SK-N-SH treated with all-trans-retinoic acid at 6 μM for 48 hours (cell line): Measurements from ENCODE around the gene SLITRK2.

Experiments used
- ATAC-seq: fragments of 200-7000 bp; cut with Tn5 transposase; 3 replicates; pipeline ENCODE4 v1.9.1; 2020; ENCODE audit warnings: mild to moderate bottlenecking, moderate library complexity
- ARNTL ChIP-seq: fragments of 450-650 bp; formaldehyde crosslinking; IDR thresholded peaks from 2 replicates; pipeline ENCODE4 v1.5.0; 2020; ENCODE audit warnings: low read depth, mild to moderate bottlenecking, moderate library complexity, borderline replicate concordance
- BACH2 ChIP-seq: fragments of 250-450 bp; sonication (Bioruptor Pico); IDR thresholded peaks from 2 replicates; pipeline ENCODE4 v1.9.0; 2021; ENCODE audit warnings: mild to moderate bottlenecking, borderline replicate concordance
- CSDC2 ChIP-seq: fragments of 250-450 bp; sonication (Bioruptor Pico); IDR thresholded peaks from 2 replicates; pipeline ENCODE4 v1.5.0; 2020; ENCODE audit warnings: mild to moderate bottlenecking, moderate library complexity
- ISL1 ChIP-seq: fragments of 250-450 bp; sonication (Bioruptor Pico); IDR thresholded peaks from 2 replicates; pipeline ENCODE4 v2.1.2; 2022; ENCODE audit warnings: mild to moderate bottlenecking, moderate library complexity
- OSR1 ChIP-seq: fragments of 250-450 bp; sonication (Bioruptor Pico); IDR thresholded peaks from 2 replicates; pipeline ENCODE4 v1.8.0; 2022; ENCODE audit warnings: moderate library complexity, mild to moderate bottlenecking, inconsistent platforms
- PPARA ChIP-seq: fragments of 250-450 bp; sonication (Bioruptor Pico); IDR thresholded peaks from 2 replicates; pipeline ENCODE4 v1.5.0; 2020; ENCODE audit warnings: mild to moderate bottlenecking, borderline replicate concordance
- RARB ChIP-seq: fragments of 250-450 bp; sonication (Bioruptor Pico); IDR thresholded peaks from 2 replicates; pipeline ENCODE4 v1.8.0; 2021; ENCODE audit warnings: mild to moderate bottlenecking, moderate library complexity
- SNAI2 ChIP-seq: fragments of 250-450 bp; sonication (Bioruptor Pico); IDR thresholded peaks from 2 replicates; pipeline ENCODE4 v1.5.0; 2020; ENCODE audit warnings: mild to moderate bottlenecking, moderate library complexity
- TCF4 ChIP-seq: fragments of 250-450 bp; sonication (Bioruptor Pico); IDR thresholded peaks from 2 replicates; pipeline ENCODE4 v1.8.0; 2021; ENCODE audit warnings: mild to moderate bottlenecking, moderate library complexity, borderline replicate concordance
- ZC3H10 ChIP-seq: fragments of 250-450 bp; sonication (Bioruptor Pico); IDR thresholded peaks from 2 replicates; pipeline ENCODE4 v1.5.1; 2021; ENCODE audit warnings: mild to moderate bottlenecking, moderate library complexity
- ZFP3 ChIP-seq: fragments of 250-450 bp; sonication (Bioruptor Pico); IDR thresholded peaks from 2 replicates; pipeline ENCODE4 v1.5.0; 2020; ENCODE audit warnings: mild to moderate bottlenecking, moderate library complexity
- ZFP30 ChIP-seq: fragments of 450-650 bp; formaldehyde crosslinking; IDR thresholded peaks from 2 replicates; pipeline ENCODE4 v1.5.0; 2022; ENCODE audit warnings: mild to moderate bottlenecking, moderate library complexity
- ZNF565 ChIP-seq: fragments of 450-650 bp; formaldehyde crosslinking; conservative IDR thresholded peaks from 2 replicates; pipeline ENCODE4 v1.5.0; 2020; ENCODE audit warnings: low read depth, mild to moderate bottlenecking, moderate library complexity
- ZNF70 ChIP-seq: fragments of 450-650 bp; formaldehyde crosslinking; IDR thresholded peaks from 2 replicates; pipeline ENCODE4 v1.5.0; 2020; ENCODE audit warnings: mild to moderate bottlenecking, moderate library complexity
- TF ChIP-seq, protein P1 (sequence below): fragments of 250-450 bp; sonication (Bioruptor Pico); IDR thresholded peaks from 2 replicates; pipeline ENCODE4 v1.5.0; 2020; ENCODE audit warnings: mild to moderate bottlenecking, moderate library complexity
- TF ChIP-seq, protein P2 (sequence below): fragments of 250-450 bp; sonication (Bioruptor Pico); IDR thresholded peaks from 2 replicates; pipeline ENCODE4 v1.8.0; 2020; ENCODE audit warnings: mild to moderate bottlenecking, moderate library complexity, borderline replicate concordance
- TF ChIP-seq, protein P3 (sequence below): fragments of 250-450 bp; sonication (Bioruptor Pico); IDR thresholded peaks from 2 replicates; pipeline ENCODE4 v1.8.0; 2021; ENCODE audit warnings: low read depth, mild to moderate bottlenecking, moderate library complexity, borderline replicate concordance
- TF ChIP-seq, protein P4 (sequence below): fragments of 250-450 bp; sonication (Bioruptor Pico); IDR thresholded peaks from 2 replicates; pipeline ENCODE4 v1.5.1; 2020; ENCODE audit warnings: low read depth, mild to moderate bottlenecking, moderate library complexity
- TF ChIP-seq, protein P5 (sequence below): fragments of 250-450 bp; sonication (Bioruptor Pico); IDR thresholded peaks from 2 replicates; pipeline ENCODE4 v1.5.1; 2021; ENCODE audit warnings: mild to moderate bottlenecking, moderate library complexity

Gene SLITRK2

DNA sequence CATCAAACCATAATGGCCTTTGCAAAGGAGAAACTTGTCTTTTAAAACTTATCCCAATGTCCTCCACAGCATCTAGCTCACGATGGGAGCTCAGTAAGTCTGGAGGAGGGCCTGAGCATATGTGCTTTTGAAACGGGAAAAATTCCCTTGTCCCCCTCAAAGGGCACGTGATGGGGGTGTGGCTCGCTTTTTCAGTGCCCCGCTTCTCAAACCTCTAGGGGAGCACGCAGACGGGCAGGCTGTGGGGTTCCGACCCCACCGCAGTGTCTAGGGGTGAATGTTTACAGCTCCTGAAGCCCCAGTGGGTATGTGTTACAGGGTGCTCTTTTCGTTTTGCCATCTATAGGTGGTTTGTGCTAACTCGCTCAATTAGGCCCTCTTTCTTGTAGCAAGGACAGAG, 31.2 kb downstream of the SLITRK2 start:
- no peak for ATAC-seq
- TF ChIP-seq OSR1 (CRISPR knock-in tag) = no peak
- TF ChIP-seq BACH2 (CRISPR knock-in tag) = no peak
- TF ChIP-seq, protein P1, sequence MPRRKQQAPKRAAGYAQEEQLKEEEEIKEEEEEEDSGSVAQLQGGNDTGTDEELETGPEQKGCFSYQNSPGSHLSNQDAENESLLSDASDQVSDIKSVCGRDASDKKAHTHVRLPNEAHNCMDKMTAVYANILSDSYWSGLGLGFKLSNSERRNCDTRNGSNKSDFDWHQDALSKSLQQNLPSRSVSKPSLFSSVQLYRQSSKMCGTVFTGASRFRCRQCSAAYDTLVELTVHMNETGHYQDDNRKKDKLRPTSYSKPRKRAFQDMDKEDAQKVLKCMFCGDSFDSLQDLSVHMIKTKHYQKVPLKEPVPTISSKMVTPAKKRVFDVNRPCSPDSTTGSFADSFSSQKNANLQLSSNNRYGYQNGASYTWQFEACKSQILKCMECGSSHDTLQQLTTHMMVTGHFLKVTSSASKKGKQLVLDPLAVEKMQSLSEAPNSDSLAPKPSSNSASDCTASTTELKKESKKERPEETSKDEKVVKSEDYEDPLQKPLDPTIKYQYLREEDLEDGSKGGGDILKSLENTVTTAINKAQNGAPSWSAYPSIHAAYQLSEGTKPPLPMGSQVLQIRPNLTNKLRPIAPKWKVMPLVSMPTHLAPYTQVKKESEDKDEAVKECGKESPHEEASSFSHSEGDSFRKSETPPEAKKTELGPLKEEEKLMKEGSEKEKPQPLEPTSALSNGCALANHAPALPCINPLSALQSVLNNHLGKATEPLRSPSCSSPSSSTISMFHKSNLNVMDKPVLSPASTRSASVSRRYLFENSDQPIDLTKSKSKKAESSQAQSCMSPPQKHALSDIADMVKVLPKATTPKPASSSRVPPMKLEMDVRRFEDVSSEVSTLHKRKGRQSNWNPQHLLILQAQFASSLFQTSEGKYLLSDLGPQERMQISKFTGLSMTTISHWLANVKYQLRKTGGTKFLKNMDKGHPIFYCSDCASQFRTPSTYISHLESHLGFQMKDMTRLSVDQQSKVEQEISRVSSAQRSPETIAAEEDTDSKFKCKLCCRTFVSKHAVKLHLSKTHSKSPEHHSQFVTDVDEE (CRISPR knock-in tag) = no peak
- no peak for TF ChIP-seq ISL1
- no peak for TF ChIP-seq ZFP3 (CRISPR knock-in tag)
- TF ChIP-seq ZC3H10 (CRISPR knock-in tag) = no peak
- no peak for TF ChIP-seq SNAI2 (CRISPR knock-in tag)
- TF ChIP-seq, protein P2, sequence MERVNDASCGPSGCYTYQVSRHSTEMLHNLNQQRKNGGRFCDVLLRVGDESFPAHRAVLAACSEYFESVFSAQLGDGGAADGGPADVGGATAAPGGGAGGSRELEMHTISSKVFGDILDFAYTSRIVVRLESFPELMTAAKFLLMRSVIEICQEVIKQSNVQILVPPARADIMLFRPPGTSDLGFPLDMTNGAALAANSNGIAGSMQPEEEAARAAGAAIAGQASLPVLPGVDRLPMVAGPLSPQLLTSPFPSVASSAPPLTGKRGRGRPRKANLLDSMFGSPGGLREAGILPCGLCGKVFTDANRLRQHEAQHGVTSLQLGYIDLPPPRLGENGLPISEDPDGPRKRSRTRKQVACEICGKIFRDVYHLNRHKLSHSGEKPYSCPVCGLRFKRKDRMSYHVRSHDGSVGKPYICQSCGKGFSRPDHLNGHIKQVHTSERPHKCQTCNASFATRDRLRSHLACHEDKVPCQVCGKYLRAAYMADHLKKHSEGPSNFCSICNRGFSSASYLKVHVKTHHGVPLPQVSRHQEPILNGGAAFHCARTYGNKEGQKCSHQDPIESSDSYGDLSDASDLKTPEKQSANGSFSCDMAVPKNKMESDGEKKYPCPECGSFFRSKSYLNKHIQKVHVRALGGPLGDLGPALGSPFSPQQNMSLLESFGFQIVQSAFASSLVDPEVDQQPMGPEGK (CRISPR knock-in tag) = no peak
- TF ChIP-seq, protein P3, sequence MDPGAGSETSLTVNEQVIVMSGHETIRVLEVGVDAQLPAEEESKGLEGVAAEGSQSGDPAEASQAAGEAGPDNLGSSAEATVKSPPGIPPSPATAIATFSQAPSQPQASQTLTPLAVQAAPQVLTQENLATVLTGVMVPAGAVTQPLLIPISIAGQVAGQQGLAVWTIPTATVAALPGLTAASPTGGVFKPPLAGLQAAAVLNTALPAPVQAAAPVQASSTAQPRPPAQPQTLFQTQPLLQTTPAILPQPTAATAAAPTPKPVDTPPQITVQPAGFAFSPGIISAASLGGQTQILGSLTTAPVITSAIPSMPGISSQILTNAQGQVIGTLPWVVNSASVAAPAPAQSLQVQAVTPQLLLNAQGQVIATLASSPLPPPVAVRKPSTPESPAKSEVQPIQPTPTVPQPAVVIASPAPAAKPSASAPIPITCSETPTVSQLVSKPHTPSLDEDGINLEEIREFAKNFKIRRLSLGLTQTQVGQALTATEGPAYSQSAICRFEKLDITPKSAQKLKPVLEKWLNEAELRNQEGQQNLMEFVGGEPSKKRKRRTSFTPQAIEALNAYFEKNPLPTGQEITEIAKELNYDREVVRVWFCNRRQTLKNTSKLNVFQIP (CRISPR knock-in tag) = no peak
- no peak for TF ChIP-seq RARB
- TF ChIP-seq CSDC2 (CRISPR knock-in tag) = no peak
- no peak for TF ChIP-seq ZNF565 (CRISPR knock-in tag)
- no peak for TF ChIP-seq TCF4
- TF ChIP-seq PPARA = no peak
- no peak for TF ChIP-seq ZFP30 (CRISPR knock-in tag)
- no peak for TF ChIP-seq ARNTL

DNA sequence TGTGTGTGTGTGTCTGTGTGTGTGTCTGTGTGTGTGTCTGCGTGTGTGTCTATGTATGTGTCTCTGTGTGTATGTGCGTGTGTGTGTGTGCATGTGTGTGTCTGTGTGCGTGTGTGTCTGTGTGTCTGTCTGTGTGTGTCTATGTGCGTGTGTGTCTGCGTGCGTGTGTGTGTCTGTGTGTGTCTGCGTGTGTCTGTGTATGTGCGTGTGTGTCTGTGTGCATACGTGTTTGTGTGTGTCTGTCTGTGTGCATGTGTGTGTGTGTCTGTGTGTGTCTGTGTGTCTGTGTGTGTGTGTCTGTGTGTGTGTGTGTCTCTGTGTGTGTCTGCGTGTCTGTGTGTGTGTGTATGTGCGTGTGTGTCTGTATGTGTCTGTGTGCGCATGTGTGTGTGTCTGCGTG, 35.6 kb downstream of the SLITRK2 start:
- ATAC-seq = no peak
- TF ChIP-seq ZFP3 (CRISPR knock-in tag) (no peak), ZNF565 (CRISPR knock-in tag) (no peak), PPARA (no peak), OSR1 (CRISPR knock-in tag) (no peak), ZC3H10 (CRISPR knock-in tag) (no peak), ZNF70 (CRISPR knock-in tag) (no peak), CSDC2 (CRISPR knock-in tag) (no peak)
- TF ChIP-seq, protein P4, sequence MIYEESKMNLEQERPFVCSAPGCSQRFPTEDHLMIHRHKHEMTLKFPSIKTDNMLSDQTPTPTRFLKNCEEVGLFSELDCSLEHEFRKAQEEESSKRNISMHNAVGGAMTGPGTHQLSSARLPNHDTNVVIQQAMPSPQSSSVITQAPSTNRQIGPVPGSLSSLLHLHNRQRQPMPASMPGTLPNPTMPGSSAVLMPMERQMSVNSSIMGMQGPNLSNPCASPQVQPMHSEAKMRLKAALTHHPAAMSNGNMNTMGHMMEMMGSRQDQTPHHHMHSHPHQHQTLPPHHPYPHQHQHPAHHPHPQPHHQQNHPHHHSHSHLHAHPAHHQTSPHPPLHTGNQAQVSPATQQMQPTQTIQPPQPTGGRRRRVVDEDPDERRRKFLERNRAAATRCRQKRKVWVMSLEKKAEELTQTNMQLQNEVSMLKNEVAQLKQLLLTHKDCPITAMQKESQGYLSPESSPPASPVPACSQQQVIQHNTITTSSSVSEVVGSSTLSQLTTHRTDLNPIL (CRISPR knock-in tag) = no peak
- TF ChIP-seq, protein P2 (CRISPR knock-in tag) = no peak
- TF ChIP-seq, protein P5, sequence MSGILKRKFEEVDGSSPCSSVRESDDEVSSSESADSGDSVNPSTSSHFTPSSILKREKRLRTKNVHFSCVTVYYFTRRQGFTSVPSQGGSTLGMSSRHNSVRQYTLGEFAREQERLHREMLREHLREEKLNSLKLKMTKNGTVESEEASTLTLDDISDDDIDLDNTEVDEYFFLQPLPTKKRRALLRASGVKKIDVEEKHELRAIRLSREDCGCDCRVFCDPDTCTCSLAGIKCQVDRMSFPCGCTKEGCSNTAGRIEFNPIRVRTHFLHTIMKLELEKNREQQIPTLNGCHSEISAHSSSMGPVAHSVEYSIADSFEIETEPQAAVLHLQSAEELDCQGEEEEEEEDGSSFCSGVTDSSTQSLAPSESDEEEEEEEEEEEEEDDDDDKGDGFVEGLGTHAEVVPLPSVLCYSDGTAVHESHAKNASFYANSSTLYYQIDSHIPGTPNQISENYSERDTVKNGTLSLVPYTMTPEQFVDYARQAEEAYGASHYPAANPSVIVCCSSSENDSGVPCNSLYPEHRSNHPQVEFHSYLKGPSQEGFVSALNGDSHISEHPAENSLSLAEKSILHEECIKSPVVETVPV (CRISPR knock-in tag) = no peak
- TF ChIP-seq, protein P1 (CRISPR knock-in tag) = no peak
